HG03196 (cell line): ENCODE data around the gene EPS8.

Experiments used
- ATAC-seq: cut with Tn5 transposase; IDR thresholded peaks from one replicate; pipeline ENCODE4 v1.9.1; 2021; ENCODE audit not compliant: unreplicated experiment

EPS8 gene

DNA sequence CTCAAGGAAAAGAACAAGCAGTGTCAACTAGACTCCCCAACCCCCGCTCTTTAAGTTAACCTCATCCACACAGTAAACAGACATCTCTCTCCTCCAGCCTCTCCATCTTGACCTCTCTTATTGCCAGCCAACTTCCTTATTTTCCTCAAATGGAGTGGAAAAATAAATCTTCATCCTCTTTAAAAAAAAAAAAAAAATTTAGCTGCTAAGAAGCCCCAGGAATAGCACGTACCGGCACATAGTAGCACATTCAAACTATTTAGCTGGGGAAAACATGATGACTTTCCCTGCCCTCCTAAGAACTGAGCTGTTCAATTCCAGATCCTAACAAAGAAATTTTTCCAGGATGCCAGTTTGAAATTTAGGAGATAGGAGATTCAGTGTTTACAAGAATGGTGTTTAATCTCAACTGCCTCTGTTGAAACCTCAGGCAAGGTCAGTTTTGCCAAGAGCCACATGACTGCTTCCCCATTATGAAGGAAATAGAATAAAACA, 90.8 kb downstream of the EPS8 start:
- ATAC-seq, result no peak

DNA sequence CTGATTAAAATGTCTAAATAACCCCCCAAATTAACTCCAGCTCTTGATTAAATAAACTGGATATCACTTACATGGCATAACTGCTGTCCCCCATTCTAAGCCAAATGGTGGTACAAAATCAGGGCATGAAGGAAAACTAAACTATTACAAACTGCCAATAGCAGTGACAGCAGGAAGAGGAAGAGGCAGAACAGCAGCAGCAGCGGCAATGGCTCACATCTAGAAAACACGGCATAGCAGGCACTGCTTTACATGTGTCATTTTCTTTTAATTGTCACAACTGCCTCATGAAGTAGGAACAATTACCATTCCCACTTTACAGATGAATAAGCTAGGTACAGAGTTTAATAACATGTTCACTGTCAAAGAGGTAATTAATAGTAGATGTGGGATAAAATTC, 92.0 kb downstream of the EPS8 start:
- no peak for ATAC-seq

DNA sequence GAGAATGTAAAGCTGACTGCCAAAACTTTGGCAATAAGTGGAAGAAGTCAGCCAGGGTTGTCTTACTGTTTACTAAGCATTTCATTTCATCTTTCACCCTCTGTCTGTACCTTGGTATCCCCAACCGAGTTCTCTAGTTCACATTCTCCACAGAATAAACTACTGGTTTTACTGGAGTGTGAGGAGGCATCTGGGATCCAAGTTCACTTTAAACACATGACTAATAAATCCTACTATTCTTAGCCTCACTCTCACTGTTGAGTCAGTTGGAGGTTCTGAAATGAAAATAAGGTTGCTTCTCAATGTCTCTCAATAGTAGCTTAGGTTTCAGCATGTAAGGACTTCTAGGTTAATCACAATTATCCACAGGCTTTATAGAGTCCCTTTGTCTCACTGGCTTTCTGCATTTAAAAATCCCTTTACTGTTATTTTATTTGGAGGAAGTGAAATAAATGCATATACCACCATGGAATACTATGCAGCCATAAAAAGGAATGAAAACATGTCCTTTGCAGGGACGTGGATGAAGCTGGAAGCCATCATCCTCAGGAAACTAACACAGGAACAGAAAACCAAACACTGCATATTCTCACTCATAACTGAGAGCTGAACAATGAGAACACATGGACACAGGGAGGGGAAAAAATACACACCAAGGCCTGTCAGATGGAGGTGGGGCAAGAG, 95.8 kb downstream of the EPS8 start:
- no peak for ATAC-seq

DNA sequence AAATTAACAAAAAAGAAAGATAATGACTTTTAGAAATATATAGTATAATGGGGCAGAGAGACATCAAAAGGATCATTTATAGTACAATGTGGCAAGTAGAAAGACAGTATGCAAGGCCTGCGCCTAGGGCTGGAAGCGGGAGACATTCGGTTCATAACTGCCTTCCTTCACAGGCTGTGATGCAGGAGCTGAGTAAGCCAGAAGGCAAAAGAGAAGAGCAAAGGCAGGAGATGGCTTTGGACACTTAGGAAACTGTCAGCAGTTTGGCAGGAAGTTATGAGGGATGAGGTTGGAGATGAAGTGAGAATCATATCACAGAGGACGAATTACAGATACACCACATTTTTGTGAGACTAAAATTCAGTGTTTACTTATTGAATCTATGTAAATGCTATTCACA, 97.8 kb downstream of the EPS8 start:
- ATAC-seq, result no peak

DNA sequence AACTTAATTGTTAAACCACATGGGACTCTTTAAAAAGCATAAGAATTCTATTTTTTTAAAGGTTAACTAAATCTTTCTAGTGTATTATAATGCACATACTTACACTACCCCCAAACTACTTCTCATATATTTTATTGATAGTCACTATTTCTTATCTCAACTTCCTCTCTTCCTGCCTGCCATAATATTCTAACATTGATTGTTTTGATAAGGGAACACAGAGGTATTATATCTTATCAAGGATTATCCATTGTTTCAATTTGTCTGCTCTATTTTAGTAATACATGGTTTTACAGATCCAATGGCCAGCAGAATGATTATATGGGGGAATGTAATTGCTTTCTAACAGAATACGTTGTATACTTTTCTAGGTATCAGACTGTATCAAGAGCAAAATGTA, 98.9 kb downstream of the EPS8 start:
- ATAC-seq, result no peak

DNA sequence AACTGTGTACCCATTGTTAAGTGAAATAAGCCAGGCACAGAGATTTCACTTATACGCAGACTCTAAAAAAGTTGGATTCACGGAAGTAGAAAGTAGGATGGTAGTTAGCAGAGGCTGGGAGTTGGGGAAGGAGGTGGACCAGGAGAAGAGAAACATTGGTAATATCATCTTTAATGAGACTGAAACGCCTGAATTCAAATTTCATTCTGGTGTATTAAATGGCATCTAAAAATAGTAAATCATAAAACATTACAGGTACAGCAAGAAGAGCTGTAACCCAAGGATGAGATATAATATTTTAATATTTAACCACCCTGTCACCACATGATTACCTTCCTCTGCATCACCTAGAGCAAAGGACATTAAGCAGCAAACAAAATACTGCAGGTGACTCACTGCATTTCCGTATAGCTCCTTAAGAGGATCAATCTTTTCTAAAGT, 99.4 kb downstream of the EPS8 start:
- no peak for ATAC-seq

DNA sequence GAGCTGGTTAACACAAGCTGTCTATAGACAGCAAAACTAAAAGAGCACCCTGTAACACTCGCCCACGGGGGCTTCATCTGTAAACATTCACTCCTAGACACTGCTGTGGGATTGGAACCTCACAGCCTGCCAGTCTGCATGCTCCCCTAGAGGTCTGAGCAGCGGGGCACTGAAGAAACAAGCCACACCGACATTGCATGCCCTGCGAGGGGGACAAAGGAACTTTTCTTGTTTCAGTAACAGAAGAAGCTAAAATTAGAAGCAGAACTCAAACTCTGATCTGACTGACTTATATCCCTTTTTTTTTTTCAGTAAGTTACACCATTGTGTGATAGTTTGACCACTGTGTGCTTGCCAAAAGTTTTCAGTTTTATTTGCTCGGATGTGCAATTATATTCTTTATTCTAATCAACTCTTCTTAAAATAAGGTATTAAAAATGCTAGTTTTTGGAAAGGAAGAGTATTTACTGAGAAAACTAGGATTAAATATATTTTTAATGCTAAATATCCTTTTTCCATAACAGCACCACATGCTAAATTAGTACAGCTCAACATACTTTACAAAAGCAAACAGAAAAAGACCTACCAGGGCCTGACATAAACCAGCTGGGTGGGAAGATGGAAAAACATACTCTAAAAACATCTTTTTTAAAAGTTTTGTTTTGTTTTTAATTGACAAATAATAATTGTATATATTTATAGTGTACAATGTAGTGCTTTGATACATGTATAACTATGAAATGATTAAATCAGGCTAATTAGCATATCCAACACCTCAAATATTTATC, 100.2 kb downstream of the EPS8 start:
- no peak for ATAC-seq

DNA sequence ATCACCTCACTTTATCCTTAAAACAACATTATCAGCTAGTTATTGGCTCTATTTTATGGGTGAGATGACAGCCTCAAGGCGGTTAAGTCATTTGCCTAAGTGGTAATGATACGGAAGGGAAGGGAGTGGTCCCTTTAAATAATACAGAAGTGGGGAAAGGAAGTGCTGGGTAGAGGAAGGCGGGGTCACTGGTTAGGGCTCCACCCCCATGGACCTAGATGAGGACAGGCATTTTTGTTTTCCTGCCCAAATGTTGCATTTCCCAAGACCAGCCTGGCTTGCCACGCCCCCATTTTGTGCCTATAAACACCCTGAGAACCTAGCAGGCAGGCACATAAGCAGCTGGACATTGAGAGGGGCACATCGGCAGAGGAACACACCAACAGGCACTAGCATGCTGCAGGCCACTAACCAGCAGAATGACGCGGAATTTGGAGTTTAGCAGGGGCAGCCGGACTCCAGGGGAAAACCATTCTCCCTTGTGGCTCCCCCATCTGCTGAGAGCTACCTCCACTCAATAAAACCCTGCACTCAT, 100.9 kb downstream of the EPS8 start:
- no peak for ATAC-seq

DNA sequence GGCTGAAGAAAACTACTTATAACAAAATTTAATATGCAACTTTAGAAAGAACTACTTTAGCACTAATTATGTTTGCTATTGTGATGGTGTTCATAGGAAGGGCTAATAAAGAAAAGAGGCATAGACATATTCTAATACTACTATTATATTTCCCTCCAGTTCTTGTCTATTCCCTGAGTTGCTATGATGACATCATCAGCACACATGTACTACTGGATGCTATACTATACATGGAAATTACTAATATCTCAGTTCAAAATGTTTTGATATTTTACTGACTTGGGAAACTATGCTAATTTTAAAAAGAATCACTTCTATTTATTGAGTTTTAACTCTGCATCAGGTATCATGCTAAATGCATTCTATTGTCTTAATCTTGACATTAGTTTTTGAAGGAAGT, 101.6 kb downstream of the EPS8 start:
- ATAC-seq, result no peak

DNA sequence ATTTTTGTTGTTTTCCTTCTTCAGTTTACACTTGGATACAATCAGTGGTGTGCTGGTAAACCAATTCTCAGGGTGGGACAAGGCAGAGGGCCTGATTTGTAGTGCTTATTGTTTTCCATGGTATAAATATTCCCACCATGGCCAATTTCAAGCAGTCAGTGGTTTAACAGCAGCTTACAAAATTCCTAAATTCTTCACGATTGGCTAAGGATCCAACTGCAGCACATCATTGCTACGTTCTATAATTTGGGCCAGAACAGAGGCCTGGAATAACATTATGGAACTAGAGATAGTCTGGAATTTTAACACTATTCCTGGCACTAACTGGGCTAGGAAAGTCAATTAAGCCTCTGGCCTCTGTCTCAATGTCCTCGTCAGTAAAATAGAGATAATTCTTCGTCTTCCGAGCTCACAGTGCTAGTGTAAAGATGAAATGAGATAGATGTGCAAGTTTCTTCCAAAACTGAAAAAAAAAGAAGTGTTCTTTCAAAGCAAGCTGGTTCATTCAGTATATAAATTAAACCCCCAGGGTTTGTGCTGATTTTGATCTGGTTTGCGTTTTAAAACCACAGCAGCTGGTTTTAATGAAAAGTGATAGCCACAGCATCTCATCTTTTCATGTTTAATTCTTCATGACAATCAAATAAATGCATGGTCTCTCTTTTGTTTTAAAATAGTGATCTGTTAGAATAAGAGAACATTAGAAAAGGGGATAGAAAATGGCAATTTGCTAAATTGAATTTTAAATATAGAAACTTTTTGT, 104.1 kb downstream of the EPS8 start:
- no peak for ATAC-seq

DNA sequence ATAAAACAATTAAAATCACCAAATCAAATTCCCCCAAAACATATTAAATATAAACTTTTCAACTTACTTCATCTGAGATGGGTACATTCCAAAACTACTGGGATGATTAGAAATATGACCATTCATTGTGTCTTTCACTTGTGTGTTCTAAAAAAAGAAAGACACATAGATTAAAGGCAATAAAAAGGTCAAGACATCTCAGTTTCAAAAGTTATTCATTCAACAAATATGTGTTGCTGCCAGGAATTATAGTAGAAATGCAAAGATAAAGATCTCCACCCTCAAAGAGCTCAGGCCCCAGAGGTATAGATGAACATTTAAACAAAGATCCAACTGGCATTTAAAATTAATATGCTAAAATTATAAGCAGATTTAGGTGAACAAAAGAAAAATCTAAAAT, 106.4 kb downstream of the EPS8 start:
- ATAC-seq, result no peak

DNA sequence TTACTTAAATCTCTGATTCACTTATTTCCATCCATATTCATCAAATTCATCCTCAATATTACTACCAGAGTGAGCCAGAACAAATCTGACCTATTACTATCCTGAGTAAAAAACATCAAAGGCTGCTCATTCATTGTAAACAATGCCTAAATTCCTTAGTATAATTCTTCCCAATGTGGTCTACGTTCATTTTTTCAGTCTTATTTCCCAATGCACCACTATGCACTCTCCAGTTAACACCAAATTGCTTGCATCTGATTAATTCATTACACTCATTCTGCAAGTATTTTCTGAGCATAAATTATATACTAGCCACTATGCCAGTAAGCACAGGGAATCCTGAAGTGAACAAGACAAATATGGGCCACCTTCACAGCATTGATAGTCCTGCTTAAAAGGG, 110.0 kb downstream of the EPS8 start:
- ATAC-seq, result no peak

DNA sequence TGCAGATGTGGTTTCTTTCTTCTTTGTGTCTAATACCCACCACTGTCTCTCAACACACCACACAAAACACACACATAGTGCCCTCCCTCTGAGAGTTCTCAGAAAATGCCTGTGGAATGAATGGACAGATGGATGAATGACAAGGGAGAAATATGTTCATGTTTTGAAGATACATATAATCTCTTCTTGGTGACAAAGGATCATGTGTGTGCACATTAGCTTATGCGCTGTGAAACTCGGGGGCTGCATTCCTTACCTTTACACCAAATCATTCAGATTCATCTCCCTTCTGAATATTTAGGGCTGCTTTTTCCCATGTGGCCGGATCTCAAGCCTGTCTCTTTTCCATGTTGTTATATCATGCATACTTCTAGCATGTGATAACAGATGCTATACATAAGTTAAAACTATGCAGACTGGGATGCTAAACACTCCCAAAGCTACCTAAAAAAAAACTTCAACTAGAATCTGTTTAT, 111.4 kb downstream of the EPS8 start:
- ATAC-seq, result no peak

DNA sequence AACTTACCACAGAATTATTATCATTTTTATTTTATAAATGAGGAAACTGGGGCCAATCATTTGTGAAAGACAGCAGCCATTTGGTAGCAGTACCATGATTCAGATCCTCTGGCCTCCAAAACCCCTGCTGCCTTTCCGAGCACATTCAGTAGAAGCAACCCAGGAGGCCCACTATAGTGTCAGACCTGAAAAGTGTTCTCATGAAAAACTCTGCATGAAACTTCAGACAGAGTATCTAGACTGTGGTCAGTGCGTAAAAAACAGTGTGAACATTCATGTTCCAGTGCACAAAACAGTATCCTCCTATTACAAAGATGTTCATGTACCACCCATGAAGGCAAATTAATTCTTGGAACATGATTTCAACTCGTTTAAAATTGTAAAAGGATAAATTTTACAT, 112.0 kb downstream of the EPS8 start:
- ATAC-seq, result no peak

DNA sequence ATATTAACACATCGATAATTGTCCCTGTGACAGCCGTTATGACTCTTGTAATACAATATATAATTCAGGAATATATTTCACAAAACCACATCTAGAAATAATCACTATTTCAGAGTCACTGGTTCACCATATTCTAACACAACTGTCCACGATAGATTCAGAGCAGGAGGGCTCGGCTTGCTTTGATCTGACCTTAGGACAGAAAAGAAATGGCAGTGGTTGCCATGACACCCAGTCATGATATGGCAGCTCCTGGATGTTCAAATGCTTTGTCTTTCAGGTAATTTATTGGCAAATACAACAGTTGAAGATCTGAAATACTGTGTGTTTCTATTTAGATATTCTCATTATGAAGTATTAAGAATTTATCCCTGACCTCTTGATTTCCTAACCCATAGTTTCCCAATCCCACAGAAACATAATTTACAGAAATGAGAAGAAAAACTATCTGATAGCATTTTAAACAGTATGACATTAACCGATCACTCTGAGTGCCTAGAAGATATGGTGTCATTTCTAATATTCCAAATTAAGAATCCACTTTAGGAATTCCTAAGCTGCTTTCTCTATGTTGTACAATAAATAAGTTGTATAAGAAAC, 116.4 kb downstream of the EPS8 start:
- ATAC-seq, result no peak

DNA sequence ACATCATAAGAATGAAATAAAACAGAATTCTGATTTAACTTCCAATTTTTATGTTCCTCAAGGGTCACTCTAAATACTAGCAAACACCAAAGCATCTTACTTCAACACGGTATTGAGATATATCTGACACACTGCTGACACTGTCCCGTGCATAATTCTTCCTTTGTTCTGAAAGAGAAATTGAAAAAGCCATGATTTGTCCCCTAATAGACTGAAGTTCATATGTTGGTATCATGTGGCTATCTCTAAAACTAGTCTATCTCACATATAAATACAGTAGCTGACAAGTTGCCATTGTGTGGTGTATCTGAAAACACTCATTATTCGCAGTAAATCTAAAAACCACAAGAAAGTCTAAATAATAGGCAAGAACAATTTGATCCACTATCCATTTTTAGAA, 118.4 kb downstream of the EPS8 start:
- no peak for ATAC-seq

DNA sequence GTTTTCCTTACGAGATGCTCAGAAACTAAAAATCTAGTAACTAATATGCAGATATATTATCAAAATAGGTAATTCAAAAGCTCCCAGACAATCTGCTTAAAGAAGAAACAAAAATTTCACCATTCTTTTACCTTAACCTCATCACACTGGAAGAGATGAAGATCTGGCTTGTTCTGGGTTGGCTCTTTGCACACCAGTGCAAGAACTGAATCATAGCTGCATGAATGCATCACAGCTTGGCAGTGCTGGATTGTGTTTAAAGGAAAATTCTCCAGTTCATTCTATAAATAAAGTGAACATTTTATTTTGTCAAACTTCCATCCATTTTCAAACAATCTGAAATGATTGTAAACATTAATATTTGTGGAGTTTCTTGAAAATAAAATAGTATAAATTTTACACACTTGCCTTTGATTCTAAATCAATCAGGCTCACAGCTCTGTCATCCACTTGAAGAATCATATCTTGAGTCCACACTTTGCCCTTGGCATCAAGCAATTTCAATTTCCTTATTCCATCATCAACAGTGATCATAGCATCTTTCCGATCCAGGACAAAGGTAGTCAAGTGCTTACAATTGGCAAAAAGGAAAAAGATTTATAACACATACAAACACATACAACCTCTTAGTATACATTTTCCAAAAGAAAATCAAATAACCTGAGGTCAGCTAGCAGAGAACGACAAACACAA, 119.8 kb downstream of the EPS8 start:
- ATAC-seq, result no peak

DNA sequence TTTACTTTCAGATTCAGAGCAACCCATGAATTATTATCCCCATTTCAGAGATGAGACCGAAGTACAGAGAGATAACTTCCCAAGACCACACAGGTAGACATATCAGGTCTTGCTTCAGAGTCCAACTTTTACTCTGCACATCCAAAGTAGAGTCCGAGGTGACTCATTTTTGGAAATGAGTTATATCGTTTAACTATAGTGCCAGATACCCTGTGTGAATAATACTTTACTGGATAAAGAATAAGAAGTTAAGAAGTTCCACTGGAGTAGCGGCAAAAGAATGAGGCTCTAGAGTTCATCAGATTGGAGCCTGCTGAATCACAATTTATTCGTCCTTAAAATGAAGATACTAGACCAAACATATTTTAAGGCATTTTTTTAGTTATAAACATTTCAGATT, 124.7 kb downstream of the EPS8 start:
- no peak for ATAC-seq

DNA sequence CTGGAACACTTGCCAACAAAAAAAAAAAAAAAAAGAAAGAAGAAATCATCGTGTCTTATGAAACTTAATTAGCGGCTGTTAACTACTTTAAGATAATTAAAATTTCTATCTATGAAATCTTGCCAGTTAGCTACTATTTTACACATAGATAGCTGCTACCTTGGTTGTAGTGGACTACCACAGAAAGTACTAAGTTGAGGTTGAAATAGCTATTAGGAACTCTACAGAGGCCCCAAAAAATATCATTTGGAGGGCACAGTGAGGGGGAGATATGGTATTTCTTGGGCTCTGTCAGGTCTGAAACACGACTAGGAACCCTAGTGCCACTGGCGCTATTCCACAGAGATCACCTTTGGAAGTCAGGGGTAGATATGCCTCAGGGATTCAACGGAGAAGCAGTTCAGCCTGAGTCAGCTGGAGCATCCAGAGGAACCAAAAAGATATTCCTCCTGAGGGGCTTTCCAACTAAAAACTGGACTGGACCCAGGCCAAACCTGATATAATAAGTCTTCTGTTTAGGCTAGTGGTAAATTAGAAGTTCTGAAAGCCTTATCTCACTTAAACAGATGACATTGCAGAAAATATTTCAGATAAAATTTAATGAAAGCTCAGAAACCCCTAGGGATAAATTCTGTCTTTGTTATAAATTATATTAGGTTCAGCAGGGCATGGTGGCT, 126.1 kb downstream of the EPS8 start:
- ATAC-seq, result no peak
